Measurements from ENCODE around the gene C1orf159. TPM values are rescaled to one million over a fixed set of nuclear protein-coding genes. Genes with fewer than 3 reads are reported as not detected.

Gene C1orf159
- polyA plus RNA-seq, 1 donor (not counting 4 experiments of a cell fraction or from before 2014, with no cell fraction given), result 6.1 TPM

GRCh38 chr1:1054099-1054700, 61.7 kb downstream of the C1orf159 start:
- Histone ChIP-seq H3K4me1 (ENCODE audit: control insufficient read depth, extremely low read depth, insufficient read depth, low read length) (peaks cover 2% of the 10 kb centered on the region), H3K4me2 (ENCODE audit: control insufficient read depth, extremely low read depth, insufficient read depth, low read depth, low read length) (no peak overlapping the region), H3K9ac (ENCODE audit: control insufficient read depth, extremely low read depth, insufficient read depth, low read length) (no peak overlapping the region), H3K9me3 (ENCODE audit: control insufficient read depth, low read depth, low read length) (no peaks in the 10 kb centered on the region), H3K36me3 (ENCODE audit: control insufficient read depth in 2 of 2, extremely low read depth in 1 of 2, insufficient read depth in 2 of 2, low read length in 2 of 2) (peaks cover 35 to 38% of the 10 kb centered on the region in 2 experiments), H3K9me1 (ENCODE audit: control insufficient read depth, extremely low read depth, insufficient read depth, low read length) (no peaks in the 10 kb centered on the region), H3K79me2 (ENCODE audit: control insufficient read depth, insufficient read depth, low read length) (no peaks in the 10 kb centered on the region), H3K4me3 (ENCODE audit: control insufficient read depth in 2 of 3, extremely low read depth in 1 of 3, insufficient read depth in 2 of 3, low read depth in 1 of 3, low read length in 3 of 3) (no peak overlapping the region), H4K20me1 (ENCODE audit: control insufficient read depth, extremely low read depth, insufficient read depth, low read length) (peaks cover 28% of the 10 kb centered on the region), H2AFZ (ENCODE audit: control insufficient read depth, low read length) (no peak overlapping the region), H3K27ac (ENCODE audit: control insufficient read depth, insufficient read depth, low read length) (no peak overlapping the region), H3K27me3 (ENCODE audit: control insufficient read depth, extremely low read depth, insufficient read depth, low read length) (no peaks in the 10 kb centered on the region)
- FAIRE-seq (no peak), DNase-seq (ENCODE audit: low read depth, low spot score) (no peak)
- TF ChIP-seq CTCF (optimal IDR thresholded peaks at IDR 0.05 in 1 of 3, IDR thresholded peaks at IDR 0.05 in 1 of 3, conservative IDR thresholded peaks at IDR 0.05 in 1 of 3; ENCODE audit: extremely low read depth in 1 of 3, insufficient read depth in 2 of 3, low read length in 3 of 3) (no peak), EZH2 (IDR thresholded peaks at IDR 0.05; ENCODE audit: low read length) (no peak)
- dilution Hi-C loops (cut with MboI; ENCODE audit: extremely low pct_ligation_motif_present, low sequenced_read_pairs), result no loop called here

GRCh38 chr1:1053682-1054081, 62.2 kb downstream of the C1orf159 start:
- H3K9me1 ChIP-seq (ENCODE audit: control insufficient read depth, extremely low read depth, insufficient read depth, low read length), result no peaks in the 10 kb centered on the region
- FAIRE-seq (no peak), DNase-seq (ENCODE audit: low read depth, low spot score) (no peak)
- H3K27me3 ChIP-seq (ENCODE audit: control insufficient read depth, extremely low read depth, insufficient read depth, low read length), result no peaks in the 10 kb centered on the region
- H3K4me2 ChIP-seq (ENCODE audit: control insufficient read depth, extremely low read depth, insufficient read depth, low read depth, low read length), result no peak overlapping the region
- H3K9me3 ChIP-seq (ENCODE audit: control insufficient read depth, low read depth, low read length), result no peaks in the 10 kb centered on the region
- H4K20me1 ChIP-seq (ENCODE audit: control insufficient read depth, extremely low read depth, insufficient read depth, low read length), result peaks cover 28% of the 10 kb centered on the region
- H3K4me1 ChIP-seq (ENCODE audit: control insufficient read depth, extremely low read depth, insufficient read depth, low read length), result peaks cover under 1% of the 10 kb centered on the region
- no peak overlapping the region for H3K9ac ChIP-seq (ENCODE audit: control insufficient read depth, extremely low read depth, insufficient read depth, low read length)
- H2AFZ ChIP-seq (ENCODE audit: control insufficient read depth, low read length), result no peak overlapping the region
- peaks cover 36 to 39% of the 10 kb centered on the region in 2 experiments for H3K36me3 ChIP-seq (ENCODE audit: control insufficient read depth in 2 of 2, extremely low read depth in 1 of 2, insufficient read depth in 2 of 2, low read length in 2 of 2)
- no peaks in the 10 kb centered on the region for H3K79me2 ChIP-seq (ENCODE audit: control insufficient read depth, insufficient read depth, low read length)
- TF ChIP-seq CTCF (optimal IDR thresholded peaks at IDR 0.05 in 1 of 3, IDR thresholded peaks at IDR 0.05 in 1 of 3, conservative IDR thresholded peaks at IDR 0.05 in 1 of 3; ENCODE audit: extremely low read depth in 1 of 3, insufficient read depth in 2 of 3, low read length in 3 of 3), result no peak
- TF ChIP-seq EZH2 (IDR thresholded peaks at IDR 0.05; ENCODE audit: low read length), result no peak
- dilution Hi-C loops (cut with MboI; ENCODE audit: extremely low pct_ligation_motif_present, low sequenced_read_pairs), result no loop called here
- H3K4me3 ChIP-seq (ENCODE audit: control insufficient read depth in 2 of 3, extremely low read depth in 1 of 3, insufficient read depth in 2 of 3, low read depth in 1 of 3, low read length in 3 of 3), result no peak overlapping the region
- no peak overlapping the region for H3K27ac ChIP-seq (ENCODE audit: control insufficient read depth, insufficient read depth, low read length)

All from keratinocyte (primary cell).